GM12872 (cell line): ENCODE data around the gene UIMC1.

ENCODE experiments used
- CTCF ChIP-seq: IDR thresholded peaks from 3 replicates; pipeline ENCODE4 v1.5.1; 2011; ENCODE audit warnings: low read depth, mild to moderate bottlenecking, low read length, moderate library complexity; ENCODE audit not compliant: insufficient read depth

The UIMC1 gene

GRCh38 chr5:177040814-177041420 is 34.3 kb upstream of the UIMC1 start:
- no peak for TF ChIP-seq CTCF

GRCh38 chr5:177036921-177037320 is 30.3 kb upstream of the UIMC1 start:
- no peak for TF ChIP-seq CTCF

GRCh38 chr5:177036443-177036842 is 29.9 kb upstream of the UIMC1 start:
- no peak for TF ChIP-seq CTCF

GRCh38 chr5:177035976-177036375 is 29.4 kb upstream of the UIMC1 start:
- no peak for TF ChIP-seq CTCF

GRCh38 chr5:177029498-177029897 is 22.9 kb upstream of the UIMC1 start:
- no peak for TF ChIP-seq CTCF

GRCh38 chr5:177027665-177028064 is 21.1 kb upstream of the UIMC1 start:
- TF ChIP-seq CTCF = no peak

GRCh38 chr5:177025101-177025601 is 18.6 kb upstream of the UIMC1 start:
- TF ChIP-seq CTCF = no peak
